Measurements from ENCODE around the gene TEAD3. TPM values are rescaled to one million over a fixed set of nuclear protein-coding genes. Genes with fewer than 3 reads are reported as not detected.

Gene TEAD3
- polyA plus RNA-seq, 4 donors, result 13.4 to 35.6 (median 19.0) TPM

- 1% methylated on average over 66 to 87 of the region's 87 CpGs for WGBS, 3 donors
- peak within 1 kb of the TSS; percentile 69 to 79 (median 78) for H3K4me3 ChIP-seq (ENCODE audit: low read depth in 1 of 3, low read length in 3 of 3)
- peaks cover 0 to 17% (median 0%) of the 10 kb centered on the region in 3 donors for H3K4me1 ChIP-seq (ENCODE audit: control insufficient read depth in 3 of 3, insufficient read depth in 2 of 3, low read depth in 1 of 3, low read length in 2 of 3)
- peaks cover 0 to 28% (median 0%) of the 10 kb centered on the region in 3 donors for H3K36me3 ChIP-seq (ENCODE audit: control insufficient read depth in 3 of 3, insufficient read depth in 2 of 3, low read depth in 1 of 3, low read length in 3 of 3)
- H3K9me3 ChIP-seq (ENCODE audit: control insufficient read depth in 2 of 2, insufficient read depth in 1 of 2, low read depth in 1 of 2, low read length in 1 of 2), result no peaks in the 10 kb centered on the region
- DNase-seq (peak; percentile 94 to 97), FAIRE-seq (no peak)
- peak within 1 kb of the TSS; percentile 44 to 89 (median 77) for H3K27ac ChIP-seq (ENCODE audit: low read depth in 1 of 3, low read length in 2 of 3)
- no peaks in the 10 kb centered on the region for H3K27me3 ChIP-seq (ENCODE audit: control insufficient read depth in 3 of 3, insufficient read depth in 3 of 3, low read length in 3 of 3)
Observed at GRCh38 chr6:35452183-35453090, 44.4 kb downstream of the TEAD3 start, which contains the start of gene FANCE. Gene FANCE (plus strand): TSS chr6:35452338. CDS start chr6:35452546, 208 bp downstream.

- Histone ChIP-seq H3K27me3 (ENCODE audit: control insufficient read depth in 3 of 3, insufficient read depth in 3 of 3, low read length in 3 of 3) (no peaks in the 10 kb centered on the region), H3K4me1 (ENCODE audit: control insufficient read depth in 3 of 3, insufficient read depth in 2 of 3, low read depth in 1 of 3, low read length in 2 of 3) (peaks cover 0 to 17% (median 0%) of the 10 kb centered on the region in 3 donors), H3K36me3 (ENCODE audit: control insufficient read depth in 3 of 3, insufficient read depth in 2 of 3, low read depth in 1 of 3, low read length in 3 of 3) (peaks cover 0 to 20% (median 0%) of the 10 kb centered on the region in 3 donors), H3K27ac (ENCODE audit: low read depth in 1 of 3, low read length in 2 of 3) (peak overlapping the region in 2 of 3 donors; percentile 55 to 57), H3K4me3 (ENCODE audit: low read depth in 1 of 3, low read length in 3 of 3) (peak overlapping the region in 2 of 3 donors; percentile 27 to 79), H3K9me3 (ENCODE audit: control insufficient read depth in 2 of 2, insufficient read depth in 1 of 2, low read depth in 1 of 2, low read length in 1 of 2) (no peaks in the 10 kb centered on the region)
- no peak for FAIRE-seq
- DNase-seq, result peak in 1 of 2 donors; percentile 47
- WGBS, 3 donors, result 11 to 16% (median 13%) methylated on average over 20 of the region's 20 CpGs
Observed at GRCh38 chr6:35451354-35452182, 45.3 kb downstream of the TEAD3 start.

GRCh38 chr6:35449287-35449881 lies 47.5 kb downstream of the TEAD3 start:
- no peak overlapping the region for H3K4me3 ChIP-seq (ENCODE audit: low read depth in 1 of 3, low read length in 3 of 3)
- no peak overlapping the region for H3K27ac ChIP-seq (ENCODE audit: low read depth in 1 of 3, low read length in 2 of 3)
- H3K36me3 ChIP-seq (ENCODE audit: control insufficient read depth in 3 of 3, insufficient read depth in 2 of 3, low read depth in 1 of 3, low read length in 3 of 3), result peaks cover 0 to 2% (median 0%) of the 10 kb centered on the region in 3 donors
- peak; percentile 74 to 75 for DNase-seq
- WGBS, 3 donors, result 23 to 34% (median 28%) methylated on average over 14 of the region's 14 CpGs
- no peaks in the 10 kb centered on the region for H3K27me3 ChIP-seq (ENCODE audit: control insufficient read depth in 3 of 3, insufficient read depth in 3 of 3, low read length in 3 of 3)
- peaks cover 0 to 17% (median 0%) of the 10 kb centered on the region in 3 donors for H3K4me1 ChIP-seq (ENCODE audit: control insufficient read depth in 3 of 3, insufficient read depth in 2 of 3, low read depth in 1 of 3, low read length in 2 of 3)
- no peak for FAIRE-seq
- H3K9me3 ChIP-seq (ENCODE audit: control insufficient read depth in 2 of 2, insufficient read depth in 1 of 2, low read depth in 1 of 2, low read length in 1 of 2), result no peaks in the 10 kb centered on the region

- 71 to 80% (median 75%) methylated on average over 7 of the region's 7 CpGs for WGBS, 3 donors
- DNase-seq (no peak), FAIRE-seq (no peak)
- Histone ChIP-seq H3K36me3 (ENCODE audit: control insufficient read depth in 3 of 3, insufficient read depth in 2 of 3, low read depth in 1 of 3, low read length in 3 of 3) (no peaks in the 10 kb centered on the region), H3K9me3 (ENCODE audit: control insufficient read depth in 2 of 2, insufficient read depth in 1 of 2, low read depth in 1 of 2, low read length in 1 of 2) (no peaks in the 10 kb centered on the region), H3K4me1 (ENCODE audit: control insufficient read depth in 3 of 3, insufficient read depth in 2 of 3, low read depth in 1 of 3, low read length in 2 of 3) (peaks cover 0 to 12% (median 0%) of the 10 kb centered on the region in 3 donors), H3K27me3 (ENCODE audit: control insufficient read depth in 3 of 3, insufficient read depth in 3 of 3, low read length in 3 of 3) (no peaks in the 10 kb centered on the region), H3K4me3 (ENCODE audit: low read depth in 1 of 3, low read length in 3 of 3) (no peak overlapping the region), H3K27ac (ENCODE audit: low read depth in 1 of 3, low read length in 2 of 3) (no peak overlapping the region)
Observed at GRCh38 chr6:35448191-35448590, 48.7 kb downstream of the TEAD3 start.

- no peaks in the 10 kb centered on the region for H3K36me3 ChIP-seq (ENCODE audit: control insufficient read depth in 3 of 3, insufficient read depth in 2 of 3, low read depth in 1 of 3, low read length in 3 of 3)
- no peak for FAIRE-seq
- H3K9me3 ChIP-seq (ENCODE audit: control insufficient read depth in 2 of 2, insufficient read depth in 1 of 2, low read depth in 1 of 2, low read length in 1 of 2), result no peaks in the 10 kb centered on the region
- no peaks in the 10 kb centered on the region for H3K27me3 ChIP-seq (ENCODE audit: control insufficient read depth in 3 of 3, insufficient read depth in 3 of 3, low read length in 3 of 3)
- no peak overlapping the region for H3K27ac ChIP-seq (ENCODE audit: low read depth in 1 of 3, low read length in 2 of 3)
- WGBS, 3 donors, result 50 to 64% (median 52%) methylated on average over 7 of the region's 7 CpGs
- H3K4me3 ChIP-seq (ENCODE audit: low read depth in 1 of 3, low read length in 3 of 3), result no peak overlapping the region
- no peaks in the 10 kb centered on the region for H3K4me1 ChIP-seq (ENCODE audit: control insufficient read depth in 3 of 3, insufficient read depth in 2 of 3, low read depth in 1 of 3, low read length in 2 of 3)
- no peak for DNase-seq
Observed at GRCh38 chr6:35445691-35446090, 51.2 kb downstream of the TEAD3 start.

GRCh38 chr6:35443341-35444030 lies 53.4 kb downstream of the TEAD3 start:
- FAIRE-seq (no peak), DNase-seq (no peak)
- Histone ChIP-seq H3K4me3 (ENCODE audit: low read depth in 1 of 3, low read length in 3 of 3) (no peak overlapping the region), H3K36me3 (ENCODE audit: control insufficient read depth in 3 of 3, insufficient read depth in 2 of 3, low read depth in 1 of 3, low read length in 3 of 3) (no peaks in the 10 kb centered on the region), H3K27me3 (ENCODE audit: control insufficient read depth in 3 of 3, insufficient read depth in 3 of 3, low read length in 3 of 3) (no peaks in the 10 kb centered on the region), H3K9me3 (ENCODE audit: control insufficient read depth in 2 of 2, insufficient read depth in 1 of 2, low read depth in 1 of 2, low read length in 1 of 2) (no peaks in the 10 kb centered on the region), H3K4me1 (ENCODE audit: control insufficient read depth in 3 of 3, insufficient read depth in 2 of 3, low read depth in 1 of 3, low read length in 2 of 3) (no peaks in the 10 kb centered on the region), H3K27ac (ENCODE audit: low read depth in 1 of 3, low read length in 2 of 3) (no peak overlapping the region)
- WGBS, 3 donors, result 90 to 93% (median 90%) methylated on average over 9 of the region's 9 CpGs

GRCh38 chr6:35442693-35443092 lies 54.2 kb downstream of the TEAD3 start:
- WGBS, 3 donors, result 83 to 89% (median 83%) methylated on average over 5 of the region's 5 CpGs
- no peak for FAIRE-seq
- no peak overlapping the region for H3K4me3 ChIP-seq (ENCODE audit: low read depth in 1 of 3, low read length in 3 of 3)

More at GRCh38 chr6:35442693-35443092, 54.2 kb downstream of the TEAD3 start:
- no peaks in the 10 kb centered on the region for H3K9me3 ChIP-seq (ENCODE audit: control insufficient read depth in 2 of 2, insufficient read depth in 1 of 2, low read depth in 1 of 2, low read length in 1 of 2)
- no peaks in the 10 kb centered on the region for H3K27me3 ChIP-seq (ENCODE audit: control insufficient read depth in 3 of 3, insufficient read depth in 3 of 3, low read length in 3 of 3)
- no peaks in the 10 kb centered on the region for H3K36me3 ChIP-seq (ENCODE audit: control insufficient read depth in 3 of 3, insufficient read depth in 2 of 3, low read depth in 1 of 3, low read length in 3 of 3)
- DNase-seq, result no peak
- no peaks in the 10 kb centered on the region for H3K4me1 ChIP-seq (ENCODE audit: control insufficient read depth in 3 of 3, insufficient read depth in 2 of 3, low read depth in 1 of 3, low read length in 2 of 3)
- no peak overlapping the region for H3K27ac ChIP-seq (ENCODE audit: low read depth in 1 of 3, low read length in 2 of 3)
